Ishikawa (cell line): ENCODE results near the gene MYO9B.

Experiments
- CEBPB ChIP-seq: IDR thresholded peaks from 2 replicates; pipeline ENCODE4 v1.6.1; 2012
- CREB1 ChIP-seq: IDR thresholded peaks from 2 replicates; pipeline ENCODE4 v1.6.1; 2012; ENCODE audit warnings: low read depth
- EGR1 ChIP-seq: IDR thresholded peaks from 2 replicates; pipeline ENCODE4 v1.6.1; 2012
- EP300 ChIP-seq: IDR thresholded peaks from 2 replicates; pipeline ENCODE4 v1.6.1; 2012; ENCODE audit warnings: borderline replicate concordance
- FOXM1 ChIP-seq: IDR thresholded peaks from 2 replicates; pipeline ENCODE4 v1.6.1; 2012; ENCODE audit warnings: low read depth, borderline replicate concordance
- MAX ChIP-seq: IDR thresholded peaks from 2 replicates; pipeline ENCODE4 v1.6.1; 2012
- NFIC ChIP-seq: IDR thresholded peaks from 2 replicates; pipeline ENCODE4 v1.6.1; 2012
- RAD21 ChIP-seq: IDR thresholded peaks from 2 replicates; pipeline ENCODE4 v1.6.1; 2012; ENCODE audit warnings: low read depth
- REST ChIP-seq: IDR thresholded peaks from 2 replicates; pipeline ENCODE4 v1.6.1; 2012; ENCODE audit warnings: low read depth, mild to moderate bottlenecking
- TAF1 ChIP-seq: IDR thresholded peaks from 2 replicates; pipeline ENCODE4 v1.6.1; 2012; ENCODE audit warnings: low read depth, mild to moderate bottlenecking
- TCF12 ChIP-seq: IDR thresholded peaks from 2 replicates; pipeline ENCODE4 v1.6.1; 2012; ENCODE audit warnings: low read depth
- TEAD4 ChIP-seq: IDR thresholded peaks from 2 replicates; pipeline ENCODE4 v1.6.1; 2012
- USF1 ChIP-seq: IDR thresholded peaks from 2 replicates; pipeline ENCODE4 v1.6.1; 2012
- YY1 ChIP-seq: IDR thresholded peaks from 2 replicates; pipeline ENCODE4 v1.6.1; 2012; ENCODE audit warnings: low read depth
- ZBTB7A ChIP-seq: IDR thresholded peaks from 2 replicates; pipeline ENCODE4 v1.6.1; 2012; ENCODE audit warnings: low read depth

MYO9B gene

DNA sequence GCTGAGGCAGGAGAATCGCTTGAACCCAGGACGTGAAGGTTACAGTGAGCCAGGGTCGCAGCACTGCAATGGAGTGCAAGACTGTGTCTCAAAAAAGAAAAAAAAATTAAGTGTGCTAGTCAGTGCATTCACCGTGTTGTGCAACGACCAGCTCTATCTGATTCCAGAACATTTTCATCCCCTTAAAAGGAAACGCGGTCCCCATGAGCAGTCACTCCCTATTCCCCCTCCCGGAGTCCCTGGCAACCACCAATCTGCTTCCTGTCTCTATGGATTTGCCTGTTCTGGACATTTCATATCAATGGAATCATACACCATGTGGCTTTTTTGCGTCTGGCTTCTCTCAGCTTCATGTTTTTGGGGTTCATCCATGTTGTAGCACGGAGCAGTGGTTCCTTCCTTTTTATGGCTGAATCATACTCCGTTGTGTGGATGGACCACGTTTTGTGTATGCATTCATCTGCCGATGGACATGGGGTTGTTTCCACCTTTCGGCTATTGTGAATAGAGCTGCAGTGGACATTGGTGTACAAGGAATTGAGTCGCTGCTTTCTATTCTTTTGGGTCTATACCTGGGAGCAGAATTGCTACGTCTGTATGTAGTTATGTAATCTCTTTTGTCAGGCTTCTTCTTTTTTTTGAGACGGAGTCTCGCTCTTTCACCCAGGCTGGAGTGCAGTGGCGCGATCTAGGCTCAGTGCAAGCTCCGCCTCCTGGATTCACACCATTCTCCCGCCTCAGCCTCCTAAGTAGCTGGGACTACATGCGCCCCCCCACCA, 19.8 kb downstream of the MYO9B start:
- no peak for TF ChIP-seq TAF1
- TF ChIP-seq USF1, result no peak
- TF ChIP-seq EP300, result no peak
- TF ChIP-seq REST, result no peak
- no peak for TF ChIP-seq CEBPB

- TF ChIP-seq RAD21, result no peak
- TF ChIP-seq EGR1, result no peak
- no peak for TF ChIP-seq TCF12
- no peak for TF ChIP-seq FOXM1
- no peak for TF ChIP-seq TEAD4
- no peak for TF ChIP-seq ZBTB7A
- TF ChIP-seq TAF1, result no peak
- no peak for TF ChIP-seq USF1
- TF ChIP-seq CEBPB, result no peak
- no peak for TF ChIP-seq NFIC
- TF ChIP-seq MAX, result no peak
- no peak for TF ChIP-seq EP300
- no peak for TF ChIP-seq REST
- no peak for TF ChIP-seq YY1
- no peak for TF ChIP-seq CREB1
These were observed 22.1 kb downstream of the MYO9B start for GRCh38 chr19:17097593-17098126.

- TF ChIP-seq CREB1 (no peak), EGR1 (no peak), RAD21 (no peak), TCF12 (no peak), CEBPB (no peak), ZBTB7A (no peak), MAX (no peak), REST (no peak), USF1 (no peak), FOXM1 (no peak), YY1 (no peak), NFIC (no peak), TAF1 (no peak), EP300 (no peak), TEAD4 (no peak)
These were observed 22.7 kb downstream of the MYO9B start for GRCh38 chr19:17098326-17098725.
